GM12892 (cell line): ENCODE data around the gene VPS33B.

Experiments used
- POLR2A ChIP-seq: IDR thresholded peaks from 2 replicates; pipeline ENCODE4 v1.6.1; 2011; ENCODE audit warnings: low read depth, low read length, control low read depth
- TAF1 ChIP-seq: IDR thresholded peaks from 2 replicates; pipeline ENCODE4 v1.6.1; 2011; ENCODE audit warnings: low read depth, mild to moderate bottlenecking, control low read depth, low read length, borderline replicate concordance

- no peak for TF ChIP-seq POLR2A
- no peak for TF ChIP-seq TAF1
Measured at GRCh38 chr15:90959894-90960293, 62.5 kb downstream of the VPS33B start.
